Prostate gland (tissue), 2 donors: Measurements from ENCODE around the gene SH3GL3. TPM values are rescaled to one million over a fixed set of nuclear protein-coding genes. Genes with fewer than 3 reads are reported as not detected.

Source experiments
- DNase-seq: peaks from one replicate; pipeline ENCODE4 v3.0.0-alpha.2; 2019; ENCODE audit warnings: low spot score
- H3K27ac ChIP-seq, 2 donors: fragments of 200-600 bp; sonication (generic); 2 replicates each; pipeline ENCODE4 v1.5.1; 2017 to 2019
- H3K27me3 ChIP-seq: fragments of 200-600 bp; sonication (generic); replicated peaks from 2 replicates; pipeline ENCODE4 v1.5.1; 2019; ENCODE audit not compliant: insufficient read depth
- H3K36me3 ChIP-seq, 2 donors: fragments of 200-600 bp; sonication (generic); 1 replicate in 1 of 2; 2 replicates in 1 of 2; pipeline versions ENCODE4 v1.5.1 to v1.8.1; 2017 to 2019
- H3K4me1 ChIP-seq: fragments of 200-600 bp; sonication (generic); replicated peaks from 2 replicates; pipeline ENCODE4 v1.5.1; 2019
- H3K4me3 ChIP-seq, 2 donors: fragments of 200-600 bp; sonication (generic); 2 replicates each; pipeline ENCODE4 v1.5.1; 2017 to 2019
- H3K9me3 ChIP-seq: fragments of 200-600 bp; sonication (generic); 2 replicates; pipeline ENCODE4 v1.5.1; 2017
- POLR2A ChIP-seq: fragments of 450-650 bp; IDR thresholded peaks from one replicate; pipeline ENCODE4 v1.6.1; 2016; ENCODE audit warnings: antibody characterized with exemption, mild to moderate bottlenecking
- POLR2AphosphoS5 ChIP-seq: sonication (generic); formaldehyde crosslinking; IDR thresholded peaks from one replicate; pipeline ENCODE4 v1.6.1; 2017; ENCODE audit warnings: antibody characterized with exemption
- WGBS: methylation state at CpG from one replicate; pipeline ENCODE4 v1.1.5; 2018; 5-methylcytosine and 5-hydroxymethylcytosine counted together
- intact Hi-C: fragments of 100-400 bp; cut with DNase I; formaldehyde crosslinking; loops from one replicate; pipeline ENCODE4 v1.14.2; 2022
- total RNA-seq, 2 donors: library from RNA; depleted of rRNA; stranded (reverse); fragments of >200 nt; gene quantifications; one replicate each; pipeline ENCODE4 v1.1.0, GENCODE V29; 2016
- TF ChIP-seq, protein P1 (sequence below), 4 experiments: fragments of 200-600 bp in 2 of 4; fragments of 450-650 bp in 2 of 4; sonication (generic) in 2 of 4; IDR thresholded peaks; 1 replicate in 3 of 4; 2 replicates in 1 of 4; pipeline ENCODE4 v1.5.1; 2016 to 2019; ENCODE audit warnings: antibody characterized with exemption in 4 of 4, mild to moderate bottlenecking in 2 of 4, moderate library complexity in 2 of 4

Gene SH3GL3
- total RNA-seq, 2 donors from 2014 or later = 2.2 to 7.4 TPM

DNA sequence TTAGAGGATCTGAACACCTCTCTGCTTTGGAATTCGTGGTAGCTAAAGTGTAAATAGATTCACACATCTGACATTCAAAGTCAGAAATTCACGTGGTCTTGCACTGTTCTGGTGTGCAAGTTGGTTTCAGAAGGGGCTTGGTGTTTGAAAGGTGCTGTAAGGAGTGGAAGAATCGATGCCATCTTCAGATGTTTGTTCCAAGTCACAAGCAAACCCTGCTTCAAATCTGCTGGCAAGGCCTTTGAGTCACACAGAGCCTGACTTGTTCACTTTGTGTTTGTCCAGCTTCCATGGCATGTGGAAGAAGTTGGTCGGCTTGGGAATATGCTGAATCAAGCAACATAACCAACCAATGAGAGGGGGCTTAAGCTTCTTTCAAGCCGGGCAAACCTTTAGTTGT is 44.3 kb downstream of the SH3GL3 start:
- Histone ChIP-seq H3K27me3 (no peaks in the 10 kb centered on the region), H3K9me3 (no peaks in the 10 kb centered on the region), H3K4me1 (no peaks in the 10 kb centered on the region), H3K27ac (no peak overlapping the region), H3K36me3 (no peaks in the 10 kb centered on the region), H3K4me3 (no peak overlapping the region)
- intact Hi-C loops = no loop called here
- no peak for DNase-seq
- WGBS = 52% methylated on average over 5 of the region's 5 CpGs
- TF ChIP-seq, protein P1, sequence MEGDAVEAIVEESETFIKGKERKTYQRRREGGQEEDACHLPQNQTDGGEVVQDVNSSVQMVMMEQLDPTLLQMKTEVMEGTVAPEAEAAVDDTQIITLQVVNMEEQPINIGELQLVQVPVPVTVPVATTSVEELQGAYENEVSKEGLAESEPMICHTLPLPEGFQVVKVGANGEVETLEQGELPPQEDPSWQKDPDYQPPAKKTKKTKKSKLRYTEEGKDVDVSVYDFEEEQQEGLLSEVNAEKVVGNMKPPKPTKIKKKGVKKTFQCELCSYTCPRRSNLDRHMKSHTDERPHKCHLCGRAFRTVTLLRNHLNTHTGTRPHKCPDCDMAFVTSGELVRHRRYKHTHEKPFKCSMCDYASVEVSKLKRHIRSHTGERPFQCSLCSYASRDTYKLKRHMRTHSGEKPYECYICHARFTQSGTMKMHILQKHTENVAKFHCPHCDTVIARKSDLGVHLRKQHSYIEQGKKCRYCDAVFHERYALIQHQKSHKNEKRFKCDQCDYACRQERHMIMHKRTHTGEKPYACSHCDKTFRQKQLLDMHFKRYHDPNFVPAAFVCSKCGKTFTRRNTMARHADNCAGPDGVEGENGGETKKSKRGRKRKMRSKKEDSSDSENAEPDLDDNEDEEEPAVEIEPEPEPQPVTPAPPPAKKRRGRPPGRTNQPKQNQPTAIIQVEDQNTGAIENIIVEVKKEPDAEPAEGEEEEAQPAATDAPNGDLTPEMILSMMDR (IDR thresholded peaks at IDR 0.05) = no peak
- TF ChIP-seq POLR2AphosphoS5 = no peak

DNA sequence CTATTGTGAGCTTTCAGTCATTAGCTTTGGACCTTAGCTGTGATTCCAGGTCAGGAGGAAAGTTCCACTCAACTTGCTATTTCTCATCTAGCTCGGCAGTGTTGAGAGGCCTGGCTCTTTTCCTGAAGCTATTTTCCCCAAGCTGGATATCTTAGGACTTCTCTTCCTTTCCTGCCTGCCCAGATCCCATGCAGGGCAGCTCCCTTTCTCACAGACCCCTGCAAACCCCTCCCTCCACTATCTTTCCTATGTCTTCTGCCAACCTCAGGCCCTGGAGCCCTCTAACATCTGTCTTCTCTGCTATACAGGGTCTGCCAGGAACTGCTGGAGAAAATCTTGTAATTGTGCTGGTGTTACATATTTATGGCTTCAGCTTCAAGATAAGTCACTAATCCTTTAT is 49.6 kb downstream of the SH3GL3 start:
- no peaks in the 10 kb centered on the region for H3K9me3 ChIP-seq
- no peak for DNase-seq
- intact Hi-C loops = no loop called here
- H3K27ac ChIP-seq = no peak overlapping the region
- no peaks in the 10 kb centered on the region for H3K4me1 ChIP-seq
- TF ChIP-seq POLR2AphosphoS5 = no peak
- TF ChIP-seq, protein P1 (IDR thresholded peaks at IDR 0.05) = no peak
- TF ChIP-seq POLR2A = no peak
- no peaks in the 10 kb centered on the region for H3K27me3 ChIP-seq
- no peak overlapping the region for H3K4me3 ChIP-seq
- no peaks in the 10 kb centered on the region for H3K36me3 ChIP-seq
- 59% methylated on average over 1 of the region's 1 CpG for WGBS

DNA sequence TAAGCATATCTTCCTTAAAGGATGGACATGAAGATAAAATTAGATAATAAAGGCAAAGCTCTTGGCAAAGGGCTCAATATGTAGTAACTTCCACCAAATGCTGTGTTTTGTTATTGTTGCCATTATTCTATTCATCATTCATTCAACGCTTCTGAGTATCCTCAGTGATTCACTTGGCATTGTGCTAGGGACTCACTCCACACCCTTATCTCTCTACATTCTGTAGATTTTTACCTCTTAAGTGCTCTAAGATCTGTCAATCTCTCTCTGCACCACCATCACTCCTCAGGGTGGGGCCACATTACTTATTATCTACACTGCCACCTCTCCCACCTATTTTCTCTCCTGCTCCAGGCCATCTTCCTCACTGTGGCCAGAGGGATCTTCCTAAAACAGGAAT is 51.2 kb downstream of the SH3GL3 start:
- DNase-seq = no peak
- intact Hi-C loops = no loop called here
- Histone ChIP-seq H3K4me3 (no peak overlapping the region), H3K27ac (no peak overlapping the region), H3K27me3 (no peaks in the 10 kb centered on the region), H3K9me3 (no peaks in the 10 kb centered on the region), H3K4me1 (no peaks in the 10 kb centered on the region), H3K36me3 (no peaks in the 10 kb centered on the region)
- TF ChIP-seq POLR2AphosphoS5 (no peak), POLR2A (no peak)
- TF ChIP-seq, protein P1 (IDR thresholded peaks at IDR 0.05) = no peak
- 100% methylated on average over 1 of the region's 1 CpG for WGBS

DNA sequence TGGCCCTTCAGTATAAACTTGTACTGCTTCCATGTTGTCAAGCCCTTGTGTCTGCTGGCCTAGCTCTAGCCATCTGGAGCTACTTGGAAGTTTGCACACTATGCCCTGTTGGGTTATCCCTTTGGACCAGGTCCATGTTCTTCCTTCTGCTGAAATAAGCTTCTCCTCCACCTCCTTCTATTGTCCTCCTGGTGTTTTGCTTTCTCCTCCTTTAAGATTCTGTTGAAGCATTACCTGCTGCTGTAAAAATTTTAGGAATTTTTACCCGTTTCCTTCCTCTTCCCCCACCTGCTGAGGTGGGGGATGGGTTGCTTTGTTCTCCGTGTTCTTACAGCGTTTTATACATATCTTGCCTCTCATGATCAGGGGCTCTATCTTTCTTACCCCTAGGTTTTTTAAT is 51.7 kb downstream of the SH3GL3 start:
- WGBS = 52% methylated on average over 3 of the region's 3 CpGs
- Histone ChIP-seq H3K9me3 (no peaks in the 10 kb centered on the region), H3K27ac (no peak overlapping the region), H3K27me3 (no peaks in the 10 kb centered on the region), H3K36me3 (no peaks in the 10 kb centered on the region), H3K4me1 (no peaks in the 10 kb centered on the region), H3K4me3 (no peak overlapping the region)
- intact Hi-C loops = no loop called here
- TF ChIP-seq POLR2AphosphoS5 (no peak), POLR2A (no peak)
- TF ChIP-seq, protein P1 (IDR thresholded peaks at IDR 0.05) = no peak
- DNase-seq = no peak

DNA sequence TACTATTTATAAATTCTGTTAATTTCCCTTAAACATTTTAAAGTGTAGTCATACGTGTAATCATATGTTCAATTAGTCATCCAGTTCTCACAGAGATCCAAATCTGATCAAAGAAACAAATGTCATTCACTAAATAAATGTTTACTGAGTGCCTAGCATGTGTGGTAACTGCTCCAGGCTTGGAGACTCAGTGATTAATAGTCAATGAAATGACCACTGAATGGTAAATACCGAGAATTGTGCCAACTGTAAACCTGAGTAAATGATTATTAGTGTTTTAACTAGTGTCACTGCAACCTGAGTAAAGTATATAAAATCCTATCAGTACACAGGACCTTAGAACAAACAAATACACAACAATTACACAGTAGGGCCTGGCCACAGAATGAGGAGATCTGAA is 52.3 kb downstream of the SH3GL3 start:
- no peak overlapping the region for H3K27ac ChIP-seq
- no peaks in the 10 kb centered on the region for H3K27me3 ChIP-seq
- WGBS = 57% methylated on average over 2 of the region's 2 CpGs
- TF ChIP-seq POLR2AphosphoS5 (no peak), POLR2A (no peak)
- TF ChIP-seq, protein P1 (IDR thresholded peaks at IDR 0.05) = no peak
- H3K4me3 ChIP-seq = no peak overlapping the region
- H3K4me1 ChIP-seq = no peaks in the 10 kb centered on the region
- H3K36me3 ChIP-seq = no peaks in the 10 kb centered on the region
- H3K9me3 ChIP-seq = no peaks in the 10 kb centered on the region
- no peak for DNase-seq
- intact Hi-C loops = no loop called here
